ENCODE measurements around the gene KLF5.

The KLF5 gene

DNA sequence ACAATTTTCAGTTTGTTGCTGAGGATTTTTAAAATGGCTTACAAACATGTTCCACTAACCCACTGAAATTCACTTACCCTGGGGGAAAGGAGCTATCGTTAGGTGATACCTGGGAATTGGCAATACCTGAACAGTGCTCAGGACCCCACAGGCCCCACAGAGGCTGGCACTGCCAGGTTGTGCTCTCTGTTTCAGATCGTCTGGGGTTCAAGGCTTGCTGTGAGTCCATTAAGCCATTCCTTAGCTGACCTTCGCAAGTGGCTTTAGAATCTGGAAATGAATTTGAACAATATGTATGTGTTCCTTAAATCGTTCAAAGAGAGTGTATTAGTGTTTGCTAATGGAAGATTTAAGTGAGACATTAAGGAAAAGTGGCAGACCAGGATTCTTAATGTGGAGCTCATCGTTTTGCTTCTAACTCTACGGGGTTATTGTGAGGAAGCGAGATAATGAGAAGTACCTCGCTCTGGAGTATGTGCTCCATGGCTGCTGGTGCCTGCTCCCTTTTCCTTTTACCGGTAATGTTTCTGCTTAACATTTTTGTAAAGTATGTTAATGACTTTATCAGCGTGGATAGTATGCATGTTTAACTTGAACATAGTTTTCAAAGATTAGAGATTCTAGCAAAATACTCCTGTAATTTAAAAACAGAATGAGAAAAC is 13.6 kb downstream of the KLF5 start:
- no peaks in the 10 kb centered on the region for H3K4me1 ChIP-seq (ENCODE audit: control insufficient read depth, insufficient read depth, low read length)
- TF ChIP-seq ZNF549 (tag by site-specific recombination; IDR thresholded peaks at IDR 0.05) (no peak), GLIS2 (tag by site-specific recombination; IDR thresholded peaks at IDR 0.05) (no peak), ZNF654 (tag by site-specific recombination; IDR thresholded peaks at IDR 0.05; ENCODE audit: low read depth) (no peak), ZFP41 (tag by site-specific recombination; IDR thresholded peaks at IDR 0.05; ENCODE audit: borderline replicate concordance) (no peak)
- TF ChIP-seq, protein P1, sequence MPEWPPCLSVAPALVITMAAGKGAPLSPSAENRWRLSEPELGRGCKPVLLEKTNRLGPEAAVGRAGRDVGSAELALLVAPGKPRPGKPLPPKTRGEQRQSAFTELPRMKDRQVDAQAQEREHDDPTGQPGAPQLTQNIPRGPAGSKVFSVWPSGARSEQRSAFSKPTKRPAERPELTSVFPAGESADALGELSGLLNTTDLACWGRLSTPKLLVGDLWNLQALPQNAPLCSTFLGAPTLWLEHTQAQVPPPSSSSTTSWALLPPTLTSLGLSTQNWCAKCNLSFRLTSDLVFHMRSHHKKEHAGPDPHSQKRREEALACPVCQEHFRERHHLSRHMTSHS (tag by site-specific recombination; IDR thresholded peaks at IDR 0.05): no peak
- POLR2A ChIA-PET: interaction anchor here (2.9 kb wide), 1 partner anchor 13 kb away, joined by 17 read pairs; the partner anchor contains the start of gene KLF5
- H3K4me3 ChIP-seq (ENCODE audit: low read depth, low read length): no peak overlapping the region
- H3K9me3 ChIP-seq (ENCODE audit: control insufficient read depth, insufficient read depth, low read depth, low read length): no peaks in the 10 kb centered on the region
- H3K36me3 ChIP-seq (ENCODE audit: control insufficient read depth in 2 of 2, insufficient read depth in 1 of 2, low read length in 2 of 2): peaks cover 0 to 20% of the 10 kb centered on the region in 2 experiments; a peak in 1 of 3 replicates
- H3K27ac ChIP-seq (ENCODE audit: extremely low read depth, low read depth, low read length): no peak overlapping the region
- CTCF ChIA-PET: interaction anchor here (1.0 kb wide), 1 partner anchor 10 kb away, joined by 6 read pairs; no protein-coding TSS in a partner anchor

DNA sequence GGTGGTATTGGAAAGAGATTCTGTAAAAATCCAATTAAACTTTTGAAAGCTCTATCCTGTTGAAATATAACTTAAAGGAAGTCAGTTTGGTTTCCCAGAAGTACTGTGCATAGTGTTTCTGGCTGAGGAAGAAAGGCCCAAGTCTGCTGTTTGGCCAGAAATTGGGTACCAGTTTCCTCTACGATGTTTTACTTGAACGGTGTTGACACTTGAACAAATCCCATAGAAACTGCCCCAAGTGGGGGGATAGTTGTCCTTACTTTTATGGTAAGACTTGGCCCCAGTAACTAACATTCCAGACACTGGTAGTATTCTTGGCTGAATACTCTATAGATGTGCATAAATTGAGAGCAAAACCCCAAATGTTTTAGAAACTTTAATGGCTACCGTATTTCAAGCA is 14.2 kb downstream of the KLF5 start:
- Histone ChIP-seq H3K27ac (ENCODE audit: extremely low read depth, low read depth, low read length) (no peak overlapping the region), H3K9me3 (ENCODE audit: control insufficient read depth, insufficient read depth, low read depth, low read length) (no peaks in the 10 kb centered on the region), H3K4me1 (ENCODE audit: control insufficient read depth, insufficient read depth, low read length) (no peaks in the 10 kb centered on the region), H3K4me3 (ENCODE audit: low read depth, low read length) (no peak overlapping the region), H3K36me3 (ENCODE audit: control insufficient read depth in 2 of 2, insufficient read depth in 1 of 2, low read length in 2 of 2) (peaks cover 0 to 16% of the 10 kb centered on the region in 2 experiments; a peak in 1 of 3 replicates)
- no peak for TF ChIP-seq ZNF366 (tag by site-specific recombination; conservative IDR thresholded peaks at IDR 0.05)
- TF ChIP-seq, protein P2, sequence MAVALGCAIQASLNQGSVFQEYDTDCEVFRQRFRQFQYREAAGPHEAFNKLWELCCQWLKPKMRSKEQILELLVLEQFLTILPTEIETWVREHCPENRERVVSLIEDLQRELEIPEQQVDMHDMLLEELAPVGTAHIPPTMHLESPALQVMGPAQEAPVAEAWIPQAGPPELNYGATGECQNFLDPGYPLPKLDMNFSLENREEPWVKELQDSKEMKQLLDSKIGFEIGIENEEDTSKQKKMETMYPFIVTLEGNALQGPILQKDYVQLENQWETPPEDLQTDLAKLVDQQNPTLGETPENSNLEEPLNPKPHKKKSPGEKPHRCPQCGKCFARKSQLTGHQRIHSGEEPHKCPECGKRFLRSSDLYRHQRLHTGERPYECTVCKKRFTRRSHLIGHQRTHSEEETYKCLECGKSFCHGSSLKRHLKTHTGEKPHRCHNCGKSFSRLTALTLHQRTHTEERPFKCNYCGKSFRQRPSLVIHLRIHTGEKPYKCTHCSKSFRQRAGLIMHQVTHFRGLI (tag by site-specific recombination; IDR thresholded peaks at IDR 0.05): no peak
- no peak for TF ChIP-seq ZNF394 (tag by site-specific recombination; IDR thresholded peaks at IDR 0.05; ENCODE audit: borderline replicate concordance)
- no peak for TF ChIP-seq ZNF37A (tag by site-specific recombination; IDR thresholded peaks at IDR 0.05)
- TF ChIP-seq ZBTB21 (tag by site-specific recombination; IDR thresholded peaks at IDR 0.05): no peak
- TF ChIP-seq ZNF830 (tag by site-specific recombination; IDR thresholded peaks at IDR 0.05; ENCODE audit: low read depth): no peak
- TF ChIP-seq SCRT2 (tag by site-specific recombination; IDR thresholded peaks at IDR 0.05): no peak
- no peak for TF ChIP-seq ZNF843 (tag by site-specific recombination; IDR thresholded peaks at IDR 0.05)
- TF ChIP-seq, protein P3, sequence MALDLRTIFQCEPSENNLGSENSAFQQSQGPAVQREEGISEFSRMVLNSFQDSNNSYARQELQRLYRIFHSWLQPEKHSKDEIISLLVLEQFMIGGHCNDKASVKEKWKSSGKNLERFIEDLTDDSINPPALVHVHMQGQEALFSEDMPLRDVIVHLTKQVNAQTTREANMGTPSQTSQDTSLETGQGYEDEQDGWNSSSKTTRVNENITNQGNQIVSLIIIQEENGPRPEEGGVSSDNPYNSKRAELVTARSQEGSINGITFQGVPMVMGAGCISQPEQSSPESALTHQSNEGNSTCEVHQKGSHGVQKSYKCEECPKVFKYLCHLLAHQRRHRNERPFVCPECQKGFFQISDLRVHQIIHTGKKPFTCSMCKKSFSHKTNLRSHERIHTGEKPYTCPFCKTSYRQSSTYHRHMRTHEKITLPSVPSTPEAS (tag by site-specific recombination; IDR thresholded peaks at IDR 0.05): no peak
- TF ChIP-seq ZNF76 (tag by site-specific recombination; IDR thresholded peaks at IDR 0.05; ENCODE audit: borderline replicate concordance, low read depth): no peak
- TF ChIP-seq, protein P4, sequence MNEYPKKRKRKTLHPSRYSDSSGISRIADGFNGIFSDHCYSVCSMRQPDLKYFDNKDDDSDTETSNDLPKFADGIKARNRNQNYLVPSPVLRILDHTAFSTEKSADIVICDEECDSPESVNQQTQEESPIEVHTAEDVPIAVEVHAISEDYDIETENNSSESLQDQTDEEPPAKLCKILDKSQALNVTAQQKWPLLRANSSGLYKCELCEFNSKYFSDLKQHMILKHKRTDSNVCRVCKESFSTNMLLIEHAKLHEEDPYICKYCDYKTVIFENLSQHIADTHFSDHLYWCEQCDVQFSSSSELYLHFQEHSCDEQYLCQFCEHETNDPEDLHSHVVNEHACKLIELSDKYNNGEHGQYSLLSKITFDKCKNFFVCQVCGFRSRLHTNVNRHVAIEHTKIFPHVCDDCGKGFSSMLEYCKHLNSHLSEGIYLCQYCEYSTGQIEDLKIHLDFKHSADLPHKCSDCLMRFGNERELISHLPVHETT (tag by site-specific recombination; IDR thresholded peaks at IDR 0.05): no peak
- no peak for TF ChIP-seq ZNF621 (tag by site-specific recombination; IDR thresholded peaks at IDR 0.05)
- no peak for TF ChIP-seq HOXA7 (CRISPR knock-in tag; IDR thresholded peaks at IDR 0.05; ENCODE audit: borderline replicate concordance)
- no peak for TF ChIP-seq ZNF404 (tag by site-specific recombination; IDR thresholded peaks at IDR 0.05)
- ChIA-PET CTCF (no interaction called here), POLR2A (interaction anchor here (2.9 kb wide), 1 partner anchor 14 kb away, joined by 17 read pairs; the partner anchor contains the start of gene KLF5)
